Measurements from ENCODE around the gene GC.

GRCh38 chr4:71765821-71766383 lies 18.0 kb downstream of the GC start:
- TF ChIP-seq FOXK1 (CRISPR knock-in tag; IDR thresholded peaks at IDR 0.05) (no peak), MLX (CRISPR knock-in tag; IDR thresholded peaks at IDR 0.05) (no peak), SP1 (CRISPR knock-in tag; conservative IDR thresholded peaks at IDR 0.05) (no peak), CTCF (IDR thresholded peaks at IDR 0.05) (no peak), NR1H2 (CRISPR knock-in tag; IDR thresholded peaks at IDR 0.05) (no peak), ZNF281 (CRISPR knock-in tag; IDR thresholded peaks at IDR 0.05) (no peak)

All from WTC11 (cell line).